ENCODE measurements around the gene GLP2R.
"Not testable (repeated sequence)": the region's sequence is repeated elsewhere in the genome, so short reads cannot be mapped to it uniquely, and the experiment has no call there.

GLP2R gene

GRCh38 chr17:9825641-9826150 lies at the start of gene GLP2R:
Gene GLP2R, plus strand, starts transcription at chr17:9825924. Its CDS starts 140 bp downstream, at chr17:9826064.
- H3K4me3 ChIP-seq (ENCODE audit: low read depth, low read length), result no peak within 1 kb of the TSS
- TF ChIP-seq CTCF (IDR thresholded peaks at IDR 0.05; ENCODE audit: low read depth, low read length, missing control alignments), result no peak
- no peak for DNase-seq (ENCODE audit: low read depth)

- TF ChIP-seq CTCF (IDR thresholded peaks at IDR 0.05; ENCODE audit: low read depth, low read length, missing control alignments), result no peak
- H3K4me3 ChIP-seq (ENCODE audit: low read depth, low read length), result no peak overlapping the region
- no peak for DNase-seq (ENCODE audit: low read depth)
Observed at GRCh38 chr17:9776911-9777310, 48.8 kb upstream of the GLP2R start.

- TF ChIP-seq CTCF (IDR thresholded peaks at IDR 0.05; ENCODE audit: low read depth, low read length, missing control alignments), result no peak
- no peak overlapping the region for H3K4me3 ChIP-seq (ENCODE audit: low read depth, low read length)
Observed at GRCh38 chr17:9780552-9780951, 45.2 kb upstream of the GLP2R start.

GRCh38 chr17:9783050-9783449 lies 42.7 kb upstream of the GLP2R start:
- TF ChIP-seq CTCF (IDR thresholded peaks at IDR 0.05; ENCODE audit: low read depth, low read length, missing control alignments), result no peak
- DNase-seq (ENCODE audit: low read depth), result no peak
- H3K4me3 ChIP-seq (ENCODE audit: low read depth, low read length), result no peak overlapping the region

More at GRCh38 chr17:9780552-9780951, 45.2 kb upstream of the GLP2R start:
- no peak for DNase-seq (ENCODE audit: low read depth)

- not testable (repeated sequence) for H3K4me3 ChIP-seq (ENCODE audit: low read depth, low read length); DNase-seq (ENCODE audit: low read depth)
Observed at GRCh38 chr17:9783465-9783864, 42.3 kb upstream of the GLP2R start.

GRCh38 chr17:9784544-9784943 lies 41.2 kb upstream of the GLP2R start:
- DNase-seq (ENCODE audit: low read depth), result no peak
- no peak overlapping the region for H3K4me3 ChIP-seq (ENCODE audit: low read depth, low read length)
- TF ChIP-seq CTCF (IDR thresholded peaks at IDR 0.05; ENCODE audit: low read depth, low read length, missing control alignments), result no peak

GRCh38 chr17:9788601-9789000 lies 37.1 kb upstream of the GLP2R start:
- no peak for TF ChIP-seq CTCF (IDR thresholded peaks at IDR 0.05; ENCODE audit: low read depth, low read length, missing control alignments)
- H3K4me3 ChIP-seq (ENCODE audit: low read depth, low read length), result no peak overlapping the region
- DNase-seq (ENCODE audit: low read depth), result no peak
